ENCODE data around the gene OSCP1.
A peak's percentile ranks its signal among the peaks of the same experiment; 100 is the strongest.

OSCP1 gene

DNA sequence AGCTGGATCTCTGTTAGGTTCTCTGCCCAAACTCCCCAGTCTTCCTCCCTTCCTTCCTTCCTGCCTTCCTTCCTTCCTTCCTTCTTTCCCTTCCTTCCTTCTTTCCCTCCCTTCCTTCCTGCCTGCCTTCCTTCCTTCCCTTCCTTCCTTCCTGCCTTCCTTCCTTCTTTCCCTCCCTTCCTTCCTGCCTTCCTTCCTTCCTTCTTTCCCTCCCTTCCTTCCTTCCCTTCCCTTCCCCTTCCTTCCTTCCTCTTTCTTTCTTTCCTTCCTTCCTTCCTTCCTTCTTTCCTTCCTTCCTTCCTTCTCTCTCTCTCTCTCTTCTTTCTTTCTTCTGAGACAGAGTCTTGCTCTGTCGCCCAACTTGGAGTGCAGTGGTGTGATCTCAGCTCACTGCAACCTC is 43.8 kb downstream of the OSCP1 start:
- Histone ChIP-seq H3K4me1 (ENCODE audit: control insufficient read depth, insufficient read depth, low read depth, low read length) (peaks cover 7% of the 10 kb centered on the region), H2AK5ac (ENCODE audit: low read length, severe bottlenecking) (no peak overlapping the region), H3K9ac (ENCODE audit: low read length) (no peak overlapping the region), H4K8ac (ENCODE audit: low read length) (no peak overlapping the region), H3K14ac (ENCODE audit: low read length in 2 of 2) (no peak overlapping the region), H3K79me1 (replicated peaks; ENCODE audit: low read length, poor library complexity, severe bottlenecking) (peaks cover 10% of the 10 kb centered on the region), H3K4me2 (ENCODE audit: low read length, poor library complexity, severe bottlenecking) (no peak overlapping the region), H3K9me3 (ENCODE audit: control insufficient read depth, low read length) (no peaks in the 10 kb centered on the region), H4K91ac (ENCODE audit: low read length) (no peak overlapping the region), H3K4me3 (ENCODE audit: insufficient read depth in 1 of 2, low read depth in 1 of 2, low read length in 2 of 2) (no peak overlapping the region), H3K36me3 (ENCODE audit: control insufficient read depth in 1 of 2, insufficient read depth in 2 of 2, low read depth in 1 of 2, low read length in 2 of 2) (peaks cover 9 to 16% of the 10 kb centered on the region in 2 experiments), H2BK5ac (ENCODE audit: low read depth, low read length, poor library complexity, severe bottlenecking) (no peak overlapping the region), H2AFZ (ENCODE audit: low read depth, low read length) (no peak overlapping the region), H2BK15ac (ENCODE audit: low read depth, poor library complexity, severe bottlenecking) (no peak overlapping the region), H3K27ac (ENCODE audit: low read length, poor library complexity, severe bottlenecking) (no peak overlapping the region), H3K18ac (ENCODE audit: low read depth in 1 of 2, low read length in 2 of 2) (no peak overlapping the region), H3K4ac (ENCODE audit: low read depth in 1 of 2, low read length in 2 of 2) (no peak overlapping the region), H2BK120ac (ENCODE audit: low read depth, low read length) (no peak overlapping the region), H2BK12ac (ENCODE audit: low read length in 2 of 2) (no peak overlapping the region), H3K27me3 (ENCODE audit: control insufficient read depth in 1 of 2, insufficient read depth in 1 of 2, low read length in 2 of 2) (no peaks in the 10 kb centered on the region), H3K23ac (ENCODE audit: low read length in 2 of 2) (no peak overlapping the region)
- 86% methylated on average over 1 of the region's 1 CpG for WGBS
- DNase-seq: no peak

DNA sequence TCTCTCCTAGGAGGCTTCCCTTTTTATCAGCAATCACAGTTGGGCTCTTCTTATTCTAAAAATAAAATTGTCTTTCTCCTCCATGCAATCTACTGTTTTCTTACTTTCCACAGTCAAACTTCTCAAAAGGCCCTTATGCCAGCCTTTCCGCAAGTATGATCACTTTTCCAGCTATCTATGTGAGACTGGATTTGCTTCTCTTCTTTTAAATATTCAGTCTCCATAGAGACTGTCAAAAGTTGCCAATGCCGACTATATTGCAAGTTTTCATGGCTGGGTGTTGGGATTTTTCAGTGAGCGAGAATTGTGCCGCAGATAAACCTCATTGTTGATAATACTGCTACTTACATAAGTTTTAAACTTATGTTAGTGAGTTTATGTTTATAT is 47.8 kb downstream of the OSCP1 start:
- H2BK5ac ChIP-seq (ENCODE audit: low read depth, low read length, poor library complexity, severe bottlenecking): no peak overlapping the region
- H4K91ac ChIP-seq (ENCODE audit: low read length): no peak overlapping the region
- no peak overlapping the region for H3K4me3 ChIP-seq (ENCODE audit: insufficient read depth in 1 of 2, low read depth in 1 of 2, low read length in 2 of 2)
- H2BK15ac ChIP-seq (ENCODE audit: low read depth, poor library complexity, severe bottlenecking): no peak overlapping the region
- no peaks in the 10 kb centered on the region for H3K9me3 ChIP-seq (ENCODE audit: control insufficient read depth, low read length)
- H3K18ac ChIP-seq (ENCODE audit: low read depth in 1 of 2, low read length in 2 of 2): no peak overlapping the region
- no peak overlapping the region for H3K4ac ChIP-seq (ENCODE audit: low read depth in 1 of 2, low read length in 2 of 2)
- H2BK12ac ChIP-seq (ENCODE audit: low read length in 2 of 2): no peak overlapping the region
- no peak for DNase-seq
- H3K27me3 ChIP-seq (ENCODE audit: control insufficient read depth in 1 of 2, insufficient read depth in 1 of 2, low read length in 2 of 2): no peaks in the 10 kb centered on the region
- H2AK5ac ChIP-seq (ENCODE audit: low read length, severe bottlenecking): no peak overlapping the region
- H3K14ac ChIP-seq (ENCODE audit: low read length in 2 of 2): no peak overlapping the region
- no peak overlapping the region for H3K27ac ChIP-seq (ENCODE audit: low read length, poor library complexity, severe bottlenecking)
- peaks cover 1 to 6% of the 10 kb centered on the region in 2 experiments for H3K36me3 ChIP-seq (ENCODE audit: control insufficient read depth in 1 of 2, insufficient read depth in 2 of 2, low read depth in 1 of 2, low read length in 2 of 2)
- no peak overlapping the region for H3K23ac ChIP-seq (ENCODE audit: low read length in 2 of 2)
- no peak overlapping the region for H3K4me2 ChIP-seq (ENCODE audit: low read length, poor library complexity, severe bottlenecking)
- 100% methylated on average over 1 of the region's 4 CpGs for WGBS
- H3K79me1 ChIP-seq (replicated peaks; ENCODE audit: low read length, poor library complexity, severe bottlenecking): peaks cover 9% of the 10 kb centered on the region
- no peak overlapping the region for H4K8ac ChIP-seq (ENCODE audit: low read length)
- no peak overlapping the region for H2AFZ ChIP-seq (ENCODE audit: low read depth, low read length)
- no peak overlapping the region for H2BK120ac ChIP-seq (ENCODE audit: low read depth, low read length)
- peaks cover 12% of the 10 kb centered on the region for H3K4me1 ChIP-seq (ENCODE audit: control insufficient read depth, insufficient read depth, low read depth, low read length)
- H3K9ac ChIP-seq (ENCODE audit: low read length): no peak overlapping the region

DNA sequence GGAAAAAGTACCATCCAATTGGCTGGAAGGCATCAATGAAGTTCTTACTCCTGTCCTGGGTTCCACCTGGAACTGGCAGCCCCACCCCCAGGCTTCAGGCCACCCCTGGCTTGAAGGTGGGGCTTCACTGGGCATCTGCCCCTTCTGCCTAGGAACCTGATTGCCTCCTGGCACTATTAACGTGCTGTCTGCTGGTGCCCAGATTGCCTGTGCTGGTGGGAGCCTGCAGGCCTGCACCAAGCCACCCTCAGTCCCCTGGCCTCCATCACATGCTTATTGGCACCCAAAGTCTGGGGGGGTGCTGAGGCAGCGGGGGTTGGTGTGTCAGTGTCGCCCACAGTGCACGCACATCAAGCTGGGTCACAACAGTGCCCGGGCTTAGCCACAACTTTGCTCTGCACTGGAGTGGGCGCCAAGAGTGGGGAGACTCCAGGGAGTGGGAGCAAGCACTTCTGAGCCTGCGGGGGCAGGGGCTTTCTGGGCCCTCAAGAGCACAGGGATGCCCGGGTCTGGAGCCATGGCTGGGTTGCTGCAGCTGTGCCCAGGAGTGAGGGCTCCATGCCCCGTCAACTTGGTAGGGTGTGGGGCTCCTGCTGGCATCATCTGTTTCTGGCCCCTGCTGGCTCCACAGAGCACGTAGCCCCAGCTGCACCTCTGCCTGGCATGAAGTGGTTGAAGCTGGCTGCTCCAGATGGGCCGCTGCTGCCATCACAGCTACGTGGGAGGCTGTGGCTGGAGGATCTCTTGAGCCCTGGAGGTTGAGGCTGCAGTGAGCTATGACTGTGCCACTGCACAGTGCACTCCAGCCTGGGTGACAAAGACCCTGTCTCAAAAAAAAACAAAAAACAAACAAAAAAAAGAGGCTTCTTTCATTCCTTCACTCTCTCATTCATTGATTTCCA is 48.4 kb downstream of the OSCP1 start:
- WGBS: 84% methylated on average over 11 of the region's 12 CpGs
- H3K4me1 ChIP-seq (ENCODE audit: control insufficient read depth, insufficient read depth, low read depth, low read length): peaks cover 12% of the 10 kb centered on the region

DNA sequence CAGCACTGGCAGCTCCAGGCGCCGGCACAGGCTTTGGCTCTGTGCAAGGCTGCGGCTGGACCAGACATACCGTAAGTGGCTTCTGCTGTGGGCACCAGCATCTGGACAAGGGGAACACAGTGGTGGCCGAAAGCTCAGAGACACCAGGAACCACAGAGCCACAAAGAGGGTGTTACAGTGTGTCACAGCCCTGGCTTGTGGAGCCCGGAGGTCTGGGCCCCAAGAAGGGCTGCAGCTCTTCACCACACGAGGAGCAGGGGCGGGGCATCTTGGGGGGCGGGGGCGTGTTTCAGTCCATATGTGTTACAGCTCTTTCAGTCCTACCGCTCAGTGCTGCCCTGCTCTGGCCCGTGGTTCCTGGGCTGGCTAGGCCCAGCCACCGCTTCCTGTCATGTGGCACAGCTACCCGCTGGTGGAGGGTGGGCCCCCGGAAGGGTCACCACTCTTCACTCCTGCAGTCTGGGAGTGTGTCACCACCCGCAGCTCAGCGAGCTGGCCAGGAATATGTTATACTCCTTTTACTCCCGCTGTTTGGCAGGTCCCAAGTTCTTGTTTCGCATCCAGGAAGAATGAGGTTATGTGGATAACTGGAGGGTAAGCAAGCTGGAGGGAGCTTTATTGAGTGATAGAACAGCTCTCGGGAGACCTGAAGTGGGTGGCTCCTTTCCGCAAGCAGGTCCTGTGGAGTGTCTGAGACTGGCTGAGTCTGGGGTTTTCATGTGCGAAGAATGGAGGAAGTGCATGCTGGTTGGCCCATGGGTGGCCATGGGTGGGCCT is 49.2 kb downstream of the OSCP1 start:
- H3K27me3 ChIP-seq (ENCODE audit: control insufficient read depth in 1 of 2, insufficient read depth in 1 of 2, low read length in 2 of 2): no peaks in the 10 kb centered on the region
- peak overlapping the region; percentile 51 to 100 for H2BK12ac ChIP-seq (ENCODE audit: low read length in 2 of 2)
- peak overlapping the region; percentile 67 for H2AK5ac ChIP-seq (ENCODE audit: low read length, severe bottlenecking)
- peak; percentile 99 for DNase-seq
- H3K27ac ChIP-seq (ENCODE audit: low read length, poor library complexity, severe bottlenecking): peak overlapping the region; percentile 98
- H3K4me3 ChIP-seq (ENCODE audit: insufficient read depth in 1 of 2, low read depth in 1 of 2, low read length in 2 of 2): peak overlapping the region; percentile 12 to 71
- H3K36me3 ChIP-seq (ENCODE audit: control insufficient read depth in 1 of 2, insufficient read depth in 2 of 2, low read depth in 1 of 2, low read length in 2 of 2): no peaks in the 10 kb centered on the region
- peak overlapping the region; percentile 97 for H2AFZ ChIP-seq (ENCODE audit: low read depth, low read length)
- H3K23ac ChIP-seq (ENCODE audit: low read length in 2 of 2): peak overlapping the region; percentile 67 to 89
- H2BK15ac ChIP-seq (ENCODE audit: low read depth, poor library complexity, severe bottlenecking): peak overlapping the region; percentile 98
- peak overlapping the region; percentile 67 for H2BK5ac ChIP-seq (ENCODE audit: low read depth, low read length, poor library complexity, severe bottlenecking)
- peak overlapping the region; percentile 85 for H4K91ac ChIP-seq (ENCODE audit: low read length)
- H4K8ac ChIP-seq (ENCODE audit: low read length): peak overlapping the region; percentile 100
- H3K18ac ChIP-seq (ENCODE audit: low read depth in 1 of 2, low read length in 2 of 2): peak overlapping the region; percentile 96 to 99
- H3K4me1 ChIP-seq (ENCODE audit: control insufficient read depth, insufficient read depth, low read depth, low read length): peaks cover 18% of the 10 kb centered on the region
- peaks cover 10% of the 10 kb centered on the region for H3K79me1 ChIP-seq (replicated peaks; ENCODE audit: low read length, poor library complexity, severe bottlenecking)
- H3K14ac ChIP-seq (ENCODE audit: low read length in 2 of 2): peak overlapping the region in 1 of 2 experiments; percentile 97
- WGBS: 12% methylated on average over 22 of the region's 22 CpGs
- peak overlapping the region; percentile 77 for H3K4me2 ChIP-seq (ENCODE audit: low read length, poor library complexity, severe bottlenecking)
- no peaks in the 10 kb centered on the region for H3K9me3 ChIP-seq (ENCODE audit: control insufficient read depth, low read length)
- H3K4ac ChIP-seq (ENCODE audit: low read depth in 1 of 2, low read length in 2 of 2): peak overlapping the region; percentile 98 to 100
- peak overlapping the region; percentile 82 for H3K9ac ChIP-seq (ENCODE audit: low read length)
- H2BK120ac ChIP-seq (ENCODE audit: low read depth, low read length): peak overlapping the region; percentile 39

More for the DNA sequence above, 48.4 kb downstream of the OSCP1 start:
- H2AK5ac ChIP-seq (ENCODE audit: low read length, severe bottlenecking): peak overlapping the region; percentile 3
- H3K4me3 ChIP-seq (ENCODE audit: insufficient read depth in 1 of 2, low read depth in 1 of 2, low read length in 2 of 2): peak overlapping the region; percentile 22 to 71
- no peak overlapping the region for H2BK15ac ChIP-seq (ENCODE audit: low read depth, poor library complexity, severe bottlenecking)
- peak overlapping the region; percentile 60 for H2AFZ ChIP-seq (ENCODE audit: low read depth, low read length)
- no peak overlapping the region for H2BK120ac ChIP-seq (ENCODE audit: low read depth, low read length)
- DNase-seq: no peak
- no peaks in the 10 kb centered on the region for H3K27me3 ChIP-seq (ENCODE audit: control insufficient read depth in 1 of 2, insufficient read depth in 1 of 2, low read length in 2 of 2)
- H3K4me2 ChIP-seq (ENCODE audit: low read length, poor library complexity, severe bottlenecking): peak overlapping the region; percentile 44
- no peak overlapping the region for H2BK5ac ChIP-seq (ENCODE audit: low read depth, low read length, poor library complexity, severe bottlenecking)
- peak overlapping the region; percentile 82 for H3K9ac ChIP-seq (ENCODE audit: low read length)
- H3K36me3 ChIP-seq (ENCODE audit: control insufficient read depth in 1 of 2, insufficient read depth in 2 of 2, low read depth in 1 of 2, low read length in 2 of 2): no peaks in the 10 kb centered on the region
- peak overlapping the region in 1 of 2 experiments; percentile 85 for H2BK12ac ChIP-seq (ENCODE audit: low read length in 2 of 2)
- peak overlapping the region in 1 of 2 experiments; percentile 46 for H3K23ac ChIP-seq (ENCODE audit: low read length in 2 of 2)
- peak overlapping the region; percentile 27 to 94 for H3K4ac ChIP-seq (ENCODE audit: low read depth in 1 of 2, low read length in 2 of 2)
- peak overlapping the region; percentile 2 to 77 for H3K18ac ChIP-seq (ENCODE audit: low read depth in 1 of 2, low read length in 2 of 2)
- peak overlapping the region; percentile 80 for H4K8ac ChIP-seq (ENCODE audit: low read length)
- H3K14ac ChIP-seq (ENCODE audit: low read length in 2 of 2): peak overlapping the region in 1 of 2 experiments; percentile 93
- peak overlapping the region; percentile 67 for H4K91ac ChIP-seq (ENCODE audit: low read length)
- H3K27ac ChIP-seq (ENCODE audit: low read length, poor library complexity, severe bottlenecking): peak overlapping the region; percentile 98
- peaks cover 9% of the 10 kb centered on the region for H3K79me1 ChIP-seq (replicated peaks; ENCODE audit: low read length, poor library complexity, severe bottlenecking)
- no peaks in the 10 kb centered on the region for H3K9me3 ChIP-seq (ENCODE audit: control insufficient read depth, low read length)

Measured in mesenchymal stem cell (in vitro differentiated cells and primary cell).